Mammary epithelial cell (primary cell): Measurements from ENCODE around the gene ADGRD1.

Experiments
- EZH2 ChIP-seq: IDR thresholded peaks from 2 replicates; pipeline ENCODE4 v1.6.1; 2012; ENCODE audit warnings: low read length, inconsistent platforms, borderline replicate concordance
- TF ChIP-seq, protein P1 (sequence below), 2 donors: IDR thresholded peaks in 1 of 2; conservative IDR thresholded peaks in 1 of 2; 2 replicates each; pipeline ENCODE4 v1.5.1; 2011 to 2012; ENCODE audit warnings: inconsistent platforms in 2 of 2, low read length in 2 of 2, mild to moderate bottlenecking in 2 of 2, control low read depth in 1 of 2, low read depth in 1 of 2; ENCODE audit not compliant: insufficient read depth in 1 of 2; ENCODE audit errors: extremely low read depth in 1 of 2

DNA sequence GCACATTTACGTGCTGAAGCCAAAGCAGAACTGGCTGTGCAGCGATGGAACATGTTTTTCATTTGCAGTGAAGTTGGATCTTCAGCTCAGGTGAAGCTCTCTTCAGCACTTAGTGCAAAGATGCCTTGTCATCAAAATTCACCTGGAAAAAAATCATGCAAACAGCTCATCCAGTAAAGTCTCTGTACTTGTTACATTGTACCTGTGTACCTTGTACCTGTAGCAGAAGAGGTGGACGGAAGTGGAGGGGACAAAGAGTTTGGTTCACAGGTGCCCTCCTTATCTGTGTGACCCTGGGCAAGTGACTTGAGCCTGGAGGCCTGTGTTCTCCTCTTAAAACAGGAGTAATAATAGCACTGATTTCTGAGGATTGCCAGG, 54.0 kb downstream of the ADGRD1 start:
- TF ChIP-seq, protein P1, sequence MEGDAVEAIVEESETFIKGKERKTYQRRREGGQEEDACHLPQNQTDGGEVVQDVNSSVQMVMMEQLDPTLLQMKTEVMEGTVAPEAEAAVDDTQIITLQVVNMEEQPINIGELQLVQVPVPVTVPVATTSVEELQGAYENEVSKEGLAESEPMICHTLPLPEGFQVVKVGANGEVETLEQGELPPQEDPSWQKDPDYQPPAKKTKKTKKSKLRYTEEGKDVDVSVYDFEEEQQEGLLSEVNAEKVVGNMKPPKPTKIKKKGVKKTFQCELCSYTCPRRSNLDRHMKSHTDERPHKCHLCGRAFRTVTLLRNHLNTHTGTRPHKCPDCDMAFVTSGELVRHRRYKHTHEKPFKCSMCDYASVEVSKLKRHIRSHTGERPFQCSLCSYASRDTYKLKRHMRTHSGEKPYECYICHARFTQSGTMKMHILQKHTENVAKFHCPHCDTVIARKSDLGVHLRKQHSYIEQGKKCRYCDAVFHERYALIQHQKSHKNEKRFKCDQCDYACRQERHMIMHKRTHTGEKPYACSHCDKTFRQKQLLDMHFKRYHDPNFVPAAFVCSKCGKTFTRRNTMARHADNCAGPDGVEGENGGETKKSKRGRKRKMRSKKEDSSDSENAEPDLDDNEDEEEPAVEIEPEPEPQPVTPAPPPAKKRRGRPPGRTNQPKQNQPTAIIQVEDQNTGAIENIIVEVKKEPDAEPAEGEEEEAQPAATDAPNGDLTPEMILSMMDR (conservative IDR thresholded peaks at IDR 0.05 in 1 of 2, IDR thresholded peaks at IDR 0.05 in 1 of 2; ENCODE audit: extremely low read depth in 1 of 2, insufficient read depth in 1 of 2, low read depth in 1 of 2, low read length in 2 of 2), result no peak
- TF ChIP-seq EZH2, result no peak
